CD4-positive, alpha-beta T cell treated with Interleukin-4 for 4 hours (primary cell): ENCODE results near the gene COL4A3.

ENCODE experiments used
- DNase-seq: peaks from one replicate; pipeline ENCODE4 v3.0.0-alpha.2; 2020

The COL4A3 gene

GRCh38 chr2:227348324-227348723 is 183.9 kb downstream of the COL4A3 start:
- DNase-seq = no peak

GRCh38 chr2:227349989-227350612 is 185.7 kb downstream of the COL4A3 start:
- no peak for DNase-seq

GRCh38 chr2:227351639-227352038 is 187.2 kb downstream of the COL4A3 start:
- DNase-seq = no peak

GRCh38 chr2:227360351-227360750 is 195.9 kb downstream of the COL4A3 start:
- DNase-seq = no peak

- DNase-seq = no peak
Measured at GRCh38 chr2:227363756-227364155, 199.3 kb downstream of the COL4A3 start.
